Endothelial cell of umbilical vein (primary cell): Measurements from ENCODE around the gene CFHR2. TPM values are rescaled to one million over a fixed set of nuclear protein-coding genes. Genes with fewer than 3 reads are reported as not detected.
"Not testable (repeated sequence)": the region's sequence is repeated elsewhere in the genome, so short reads cannot be mapped to it uniquely, and the experiment has no call there.

Source experiments
- BruUV-seq: library from RNA; stranded (reverse); fragments of 400-500 nt; replicated peaks from 2 replicates; lab custom pipeline; 2021; lab: Mats Ljungman, UMichigan
- CTCF ChIA-PET: fragments of 300-600, 350-600 bp; sonication (Branson Sonifier 250); formaldehyde crosslinking; loops from one replicate; lab custom pipeline; 2021; ENCODE audit warnings: antibody characterized with exemption, inconsistent platforms; lab: Charles Lee
- POLR2A ChIA-PET: fragments of 300-600, 350-600 bp; sonication (Branson Sonifier 250); formaldehyde crosslinking; loops from one replicate; lab custom pipeline; 2021; ENCODE audit warnings: antibody characterized with exemption, inconsistent platforms; lab: Charles Lee
- DNase-seq: peaks from one replicate; pipeline ENCODE4 v3.0.0-alpha.2; 2011; ENCODE audit warnings: low read depth, low spot score
- FAIRE-seq: peaks from 2 replicates; lab custom pipeline; 2011; peaks lifted over from hg19 to GRCh38; lab: Jason Lieb, UNC
- H2AFZ ChIP-seq: 2 replicates; pipeline ENCODE4 v1.6.0; 2012; ENCODE audit warnings: low read depth, low read length, control low read depth, inconsistent platforms
- H3K27ac ChIP-seq: 2 replicates; pipeline ENCODE4 v1.5.1; 2011; ENCODE audit warnings: low read depth, mild to moderate bottlenecking, control low read depth, low read length, moderate library complexity; ENCODE audit not compliant: insufficient read depth
- H3K27me3 ChIP-seq, 2 experiments: 2 replicates each; pipeline versions ENCODE4 v1.6.0 to v1.6.1; 2011; ENCODE audit warnings: low read length in 2 of 2, mixed read lengths in 1 of 2; ENCODE audit not compliant: control insufficient read depth in 2 of 2, insufficient read depth in 2 of 2
- H3K36me3 ChIP-seq, 2 experiments: 2 replicates in 1 of 2; 3 replicates in 1 of 2; pipeline ENCODE4 v1.5.1; 2011; ENCODE audit warnings: low read length in 2 of 2, mild to moderate bottlenecking in 1 of 2, moderate library complexity in 1 of 2; ENCODE audit not compliant: control insufficient read depth in 2 of 2, insufficient read depth in 2 of 2; ENCODE audit errors: extremely low read depth in 1 of 2
- H3K4me1 ChIP-seq: 3 replicates; pipeline ENCODE4 v1.5.1; 2011; ENCODE audit warnings: mild to moderate bottlenecking, low read length; ENCODE audit not compliant: control insufficient read depth, insufficient read depth; ENCODE audit errors: extremely low read depth
- H3K4me2 ChIP-seq: 2 replicates; pipeline ENCODE4 v1.6.1; 2011; ENCODE audit warnings: low read length, control low read depth, mixed read lengths; ENCODE audit not compliant: insufficient read depth
- H3K4me3 ChIP-seq, 3 experiments: fragments of 200-600 bp in 1 of 3; sonication (generic), shearing (Covaris generic) in 1 of 3; replicated peaks in 1 of 3; 2 replicates each; pipeline ENCODE4 v1.5.1; 2011 to 2016; ENCODE audit warnings: control low read depth in 3 of 3, low read length in 3 of 3, mild to moderate bottlenecking in 2 of 3, inconsistent platforms in 1 of 3, low read depth in 1 of 3, moderate library complexity in 1 of 3; ENCODE audit not compliant: insufficient read depth in 1 of 3
- H3K79me2 ChIP-seq: 2 replicates; pipeline ENCODE4 v1.6.0; 2012; ENCODE audit warnings: low read length, inconsistent platforms; ENCODE audit not compliant: control insufficient read depth, insufficient read depth
- H3K9ac ChIP-seq: replicated peaks from 2 replicates; pipeline ENCODE3; 2011; ENCODE audit warnings: low read length, control low read depth; ENCODE audit not compliant: insufficient read depth; ENCODE audit errors: extremely low read depth
- H3K9me1 ChIP-seq: replicated peaks from 3 replicates; pipeline ENCODE4 v1.6.0; 2011; ENCODE audit warnings: mild to moderate bottlenecking, low read length; ENCODE audit not compliant: control insufficient read depth, insufficient read depth; ENCODE audit errors: extremely low read depth
- H3K9me3 ChIP-seq: replicated peaks from 2 replicates; pipeline ENCODE4 v1.5.1; 2012; ENCODE audit warnings: low read length, inconsistent platforms; ENCODE audit not compliant: control insufficient read depth, insufficient read depth
- H4K20me1 ChIP-seq: replicated peaks from 2 replicates; pipeline ENCODE3; 2011; ENCODE audit warnings: mild to moderate bottlenecking, low read length; ENCODE audit not compliant: control insufficient read depth, insufficient read depth; ENCODE audit errors: extremely low read depth
- CTCF ChIP-seq, 2 donors: IDR thresholded peaks; 1 replicate in 1 of 2; 2 replicates in 1 of 2; pipeline ENCODE4 v1.5.1; 2011; ENCODE audit warnings: low read length in 2 of 2, mild to moderate bottlenecking in 2 of 2, moderate library complexity in 2 of 2, control low read depth in 1 of 2, inconsistent platforms in 1 of 2, low read depth in 1 of 2; ENCODE audit not compliant: insufficient read depth in 1 of 2; ENCODE audit errors: extremely low read depth in 1 of 2
- POLR2A ChIP-seq: IDR thresholded peaks from 2 replicates; pipeline ENCODE4 v1.6.1; 2012; ENCODE audit warnings: low read depth, mild to moderate bottlenecking, control low read depth, low read length
- POLR2AphosphoS5 ChIP-seq: IDR thresholded peaks from 2 replicates; pipeline ENCODE4 v1.6.1; 2012; ENCODE audit warnings: low read depth, mild to moderate bottlenecking, control low read depth, low read length, moderate library complexity; ENCODE audit not compliant: insufficient read depth
- dilution Hi-C: fragments of 300-500 bp; cut with MboI; formaldehyde crosslinking; loops from one replicate; pipeline ENCODE4 v1.15.0; 2019; ENCODE audit warnings: low sequenced_read_pairs; ENCODE audit not compliant: extremely low pct_ligation_motif_present
- intact Hi-C: fragments of 100-400 bp; cut with micrococcal nuclease; formaldehyde crosslinking; loops from one replicate; pipeline ENCODE4 v1.10.0; 2022
- polyA plus RNA-seq, 4 experiments: library from polyadenylated mRNA; depleted of rRNA in 3 of 4; stranded (reverse) in 3 of 4; unstranded in 1 of 4; fragments of >200 nt; gene quantifications; 2 replicates each; pipeline versions ENCODE4 v1.2.1 to v1.2.3, GENCODE V29; 2011 to 2012; ENCODE audit warnings: missing spikeins in 1 of 4
- total RNA-seq: library from RNA; stranded (reverse); gene quantifications from 2 replicates; pipeline ENCODE4 v1.2.3, GENCODE V29; 2021

Gene CFHR2
- total and polyA plus RNA-seq, 2 donors (not counting 3 experiments of a cell fraction or from before 2014, with no cell fraction given), result not detected

- H3K27ac ChIP-seq, result no peak overlapping the region
- no TSS peak for BruUV-seq
- H3K4me1 ChIP-seq, result no peaks in the 10 kb centered on the region
- DNase-seq (no peak), FAIRE-seq (no peak)
- TF ChIP-seq POLR2AphosphoS5 (no peak), CTCF (IDR thresholded peaks at IDR 0.05; ENCODE audit: extremely low read depth in 1 of 2, insufficient read depth in 1 of 2, low read depth in 1 of 2, low read length in 2 of 2) (no peak), POLR2A (no peak)
- ChIA-PET POLR2A (no interaction called here), CTCF (interaction anchor here (0.7 kb wide), 1 partner anchor 18 kb away, joined by 3 read pairs; no protein-coding TSS in a partner anchor)
- no peak overlapping the region for H2AFZ ChIP-seq
- H3K9me3 ChIP-seq, result no peaks in the 10 kb centered on the region
- intact Hi-C loops (no loop called here), dilution Hi-C loops (no loop called here)
- no peak overlapping the region for H3K4me2 ChIP-seq
- H3K79me2 ChIP-seq, result no peaks in the 10 kb centered on the region
- H3K36me3 ChIP-seq, result no peaks in the 10 kb centered on the region
- no peaks in the 10 kb centered on the region for H4K20me1 ChIP-seq
- H3K9ac ChIP-seq, result no peak overlapping the region
- H3K27me3 ChIP-seq, result no peaks in the 10 kb centered on the region
- no peaks in the 10 kb centered on the region for H3K9me1 ChIP-seq
- no peak overlapping the region for H3K4me3 ChIP-seq
Observed at GRCh38 chr1:196910215-196910614, 33.3 kb upstream of the CFHR2 start.

GRCh38 chr1:196912283-196912682 is 31.3 kb upstream of the CFHR2 start:
- FAIRE-seq, POLR2A ChIA-PET, H3K4me2 ChIP-seq, intact Hi-C loops, H4K20me1 ChIP-seq, H3K9ac ChIP-seq, H3K36me3 ChIP-seq, DNase-seq, dilution Hi-C loops, H3K4me1 ChIP-seq, H3K79me2 ChIP-seq, H2AFZ ChIP-seq, H3K27me3 ChIP-seq, H3K4me3 ChIP-seq, H3K27ac ChIP-seq, BruUV-seq, CTCF ChIA-PET, H3K9me1 ChIP-seq, H3K9me3 ChIP-seq: not testable (repeated sequence)

GRCh38 chr1:196926839-196927238 is 16.7 kb upstream of the CFHR2 start:
- intact Hi-C loops, H3K27me3 ChIP-seq, H4K20me1 ChIP-seq, POLR2A ChIA-PET, H3K4me1 ChIP-seq, FAIRE-seq, H3K9ac ChIP-seq, H3K36me3 ChIP-seq, CTCF ChIA-PET, H3K27ac ChIP-seq, BruUV-seq, dilution Hi-C loops, H2AFZ ChIP-seq, H3K79me2 ChIP-seq, H3K4me3 ChIP-seq, H3K4me2 ChIP-seq, H3K9me1 ChIP-seq, DNase-seq, H3K9me3 ChIP-seq: not testable (repeated sequence)
